B cell (primary cell): ENCODE data around the gene NKAIN2. TPM values are rescaled to one million over a fixed set of nuclear protein-coding genes. Genes with fewer than 3 reads are reported as not detected.

Source experiments
- ATAC-seq: fragments of 200-7000 bp; cut with Tn5 transposase; one replicate; pipeline ENCODE4 v1.10.0; 2021; ENCODE audit warnings: low read depth, mild to moderate bottlenecking, moderate number of reproducible peaks, moderate library complexity
- CTCF ChIA-PET: fragments of 350-600 bp; sonication (Branson Sonifier 250); formaldehyde crosslinking; loops from one replicate; lab custom pipeline; 2021; ENCODE audit warnings: antibody characterized with exemption, inconsistent platforms; lab: Charles Lee
- POLR2A ChIA-PET: fragments of 350-600 bp; sonication (Branson Sonifier 250); formaldehyde crosslinking; loops from one replicate; lab custom pipeline; 2021; ENCODE audit warnings: antibody characterized with exemption; lab: Charles Lee
- DNase-seq: peaks from one replicate; pipeline ENCODE4 v3.0.0; 2013
- H2AFZ ChIP-seq: 2 replicates; pipeline ENCODE4 v1.6.1; 2012; ENCODE audit warnings: mild to moderate bottlenecking, low read depth, low read length; ENCODE audit not compliant: insufficient read depth, poor library complexity, severe bottlenecking
- H3K27ac ChIP-seq, 2 donors: 1 replicate in 1 of 2; 2 replicates in 1 of 2; pipeline ENCODE4 v1.5.1; 2012 to 2013; ENCODE audit warnings: low read length in 2 of 2, mild to moderate bottlenecking in 2 of 2, moderate library complexity in 1 of 2
- H3K27me3 ChIP-seq, 4 experiments: fragments of 200-600 bp in 1 of 4; sonication (generic) in 1 of 4; replicated peaks in 1 of 4; 1 replicate in 2 of 4; 2 replicates in 2 of 4; pipeline versions ENCODE4 v1.6.1 to v1.7.0; 2013 to 2016; ENCODE audit warnings: low read length in 3 of 4, mild to moderate bottlenecking in 2 of 4, mixed read lengths in 1 of 4, moderate library complexity in 1 of 4; ENCODE audit not compliant: insufficient read depth in 4 of 4, control insufficient read depth in 3 of 4; ENCODE audit errors: control extremely low read depth in 1 of 4
- H3K36me3 ChIP-seq, 2 experiments: replicated peaks in 1 of 2; 1 replicate in 1 of 2; 2 replicates in 1 of 2; pipeline versions ENCODE4 v1.6.1 to v1.7.1; 2013; ENCODE audit warnings: low read length in 1 of 2; ENCODE audit not compliant: insufficient read depth in 2 of 2, control insufficient read depth in 1 of 2; ENCODE audit errors: control extremely low read depth in 1 of 2, extremely low read depth in 1 of 2
- H3K4me1 ChIP-seq, 2 donors: fragments of 200-600 bp in 1 of 2; sonication (generic) in 1 of 2; 1 replicate in 1 of 2; 2 replicates in 1 of 2; pipeline versions ENCODE4 v1.5.1 to v1.6.1; 2013 to 2017; ENCODE audit warnings: low read length in 2 of 2; ENCODE audit not compliant: control insufficient read depth in 2 of 2, insufficient read depth in 2 of 2
- H3K4me2 ChIP-seq: replicated peaks from 2 replicates; pipeline ENCODE3; 2012; ENCODE audit warnings: mild to moderate bottlenecking, low read depth, low read length; ENCODE audit not compliant: poor library complexity, severe bottlenecking
- H3K4me3 ChIP-seq, 5 experiments: fragments of 200-600 bp in 1 of 5; sonication (generic) in 1 of 5; 1 replicate in 3 of 5; 2 replicates in 2 of 5; pipeline versions ENCODE4 v1.5.1 to v1.7.0; 2011 to 2016; ENCODE audit warnings: low read length in 4 of 5, mild to moderate bottlenecking in 4 of 5, low read depth in 2 of 5, control low read depth in 1 of 5, moderate library complexity in 1 of 5; ENCODE audit not compliant: insufficient read depth in 1 of 5; ENCODE audit errors: control extremely low read depth in 1 of 5, extremely low read depth in 1 of 5
- H3K79me2 ChIP-seq: fragments of 200-600 bp; sonication (generic); one replicate; pipeline ENCODE4 v1.6.0; 2016; ENCODE audit warnings: low read length; ENCODE audit not compliant: control insufficient read depth, insufficient read depth
- H3K9ac ChIP-seq: fragments of 200-600 bp; sonication (generic); 2 replicates; pipeline ENCODE4 v1.6.1; 2017; ENCODE audit warnings: mild to moderate bottlenecking, low read length, moderate library complexity
- H3K9me3 ChIP-seq, 3 donors: one replicate each; pipeline versions ENCODE4 v1.6.1 to v1.7.1; 2013; ENCODE audit warnings: low read length in 2 of 3; ENCODE audit not compliant: control insufficient read depth in 2 of 3, insufficient read depth in 1 of 3; ENCODE audit errors: control extremely low read depth in 1 of 3
- H4K20me1 ChIP-seq: 2 replicates; pipeline ENCODE4 v1.6.0; 2012; ENCODE audit warnings: mild to moderate bottlenecking, low read length; ENCODE audit not compliant: insufficient read depth, control insufficient read depth, poor library complexity, severe bottlenecking
- H3K27ac Mint-ChIP-seq: one replicate; pipeline ENCODE4 v1.8.0; 2021; ENCODE audit warnings: mixed read lengths
- H3K27me3 Mint-ChIP-seq: one replicate; pipeline ENCODE4 v1.8.0; 2021; ENCODE audit warnings: mixed read lengths
- H3K4me1 Mint-ChIP-seq: one replicate; pipeline ENCODE4 v1.8.0; 2021; ENCODE audit warnings: mixed read lengths
- H3K4me3 Mint-ChIP-seq: one replicate; pipeline ENCODE4 v1.8.0; 2021; ENCODE audit warnings: mixed read lengths
- H3K9me3 Mint-ChIP-seq: one replicate; pipeline ENCODE4 v1.8.0; 2022; ENCODE audit warnings: mixed read lengths; ENCODE audit not compliant: insufficient read depth
- CTCF ChIP-seq: fragments of 200-600 bp; IDR thresholded peaks from one replicate; pipeline ENCODE4 v1.8.0; 2022; ENCODE audit warnings: antibody characterized with exemption, mild to moderate bottlenecking
- EZH2 ChIP-seq: IDR thresholded peaks from 2 replicates; pipeline ENCODE4 v1.6.1; 2012; ENCODE audit warnings: borderline replicate concordance, low read depth, mild to moderate bottlenecking, moderate library complexity, low read length; ENCODE audit not compliant: insufficient read depth, poor library complexity, severe bottlenecking
- WGBS: methylation state at CpG from one replicate; pipeline ENCODE4 v1.1.5; 2013; ENCODE audit warnings: missing lambda C conversion rate; ENCODE audit not compliant: insufficient coverage; 5-methylcytosine and 5-hydroxymethylcytosine counted together
- intact Hi-C: fragments of 100-400 bp; cut with micrococcal nuclease; formaldehyde crosslinking; loops from one replicate; pipeline ENCODE4 v1.10.0; 2022
- polyA plus RNA-seq: library from polyadenylated mRNA; depleted of rRNA; stranded (reverse); fragments of >200 nt; gene quantifications from 2 replicates; pipeline ENCODE4 v1.2.3, GENCODE V29; 2012
- total RNA-seq, 2 donors: library from RNA; stranded (reverse); fragments of 120-200 nt in 1 of 2; gene quantifications; 1 replicate in 1 of 2; 2 replicates in 1 of 2; pipeline versions ENCODE4 v1.2.3 to v1.2.4, GENCODE V29; 2013 to 2022

NKAIN2 gene
- total and polyA plus RNA-seq, 2 donors (not counting 1 experiment from before 2014, with no cell fraction given) = not detected

GRCh38 chr6:124798942-124799496 is 995.4 kb downstream of the NKAIN2 start:
- no peaks in the 10 kb centered on the region for H3K27me3 ChIP-seq
- H3K27ac ChIP-seq = no peak overlapping the region
- Mint-ChIP-seq H3K27me3 (no peaks in the 10 kb centered on the region), H3K4me1 (no peaks in the 10 kb centered on the region), H3K4me3 (no peak overlapping the region), H3K9me3 (no peaks in the 10 kb centered on the region), H3K27ac (no peak overlapping the region)
- ChIA-PET POLR2A (no interaction called here), CTCF (no interaction called here)
- H3K4me1 ChIP-seq = no peaks in the 10 kb centered on the region
- H2AFZ ChIP-seq = no peak overlapping the region
- H4K20me1 ChIP-seq = no peaks in the 10 kb centered on the region
- no peak overlapping the region for H3K4me2 ChIP-seq
- WGBS = 100% methylated on average over 1 of the region's 3 CpGs
- intact Hi-C loops = no loop called here
- ATAC-seq (no peak), DNase-seq (no peak)
- no peaks in the 10 kb centered on the region for H3K9me3 ChIP-seq
- H3K36me3 ChIP-seq = no peaks in the 10 kb centered on the region
- H3K79me2 ChIP-seq = no peaks in the 10 kb centered on the region
- no peak overlapping the region for H3K4me3 ChIP-seq
- no peak for TF ChIP-seq CTCF
- no peak for TF ChIP-seq EZH2
- no peak overlapping the region for H3K9ac ChIP-seq

- Histone ChIP-seq H3K9me3 (no peaks in the 10 kb centered on the region), H2AFZ (no peak overlapping the region), H3K36me3 (no peaks in the 10 kb centered on the region), H3K4me1 (no peaks in the 10 kb centered on the region), H3K79me2 (no peaks in the 10 kb centered on the region), H3K27ac (no peak overlapping the region), H3K4me2 (no peak overlapping the region), H4K20me1 (no peaks in the 10 kb centered on the region), H3K9ac (no peak overlapping the region), H3K4me3 (no peak overlapping the region), H3K27me3 (no peaks in the 10 kb centered on the region)
- intact Hi-C loops = no loop called here
- DNase-seq = no peak
- Mint-ChIP-seq H3K4me1 (no peaks in the 10 kb centered on the region), H3K4me3 (no peak overlapping the region), H3K27me3 (no peaks in the 10 kb centered on the region), H3K27ac (no peak overlapping the region), H3K9me3 (no peaks in the 10 kb centered on the region)
- no peak for ATAC-seq
- POLR2A ChIA-PET = no interaction called here
- CTCF ChIA-PET = no interaction called here
- TF ChIP-seq CTCF (no peak), EZH2 (no peak)
These were observed 996.0 kb downstream of the NKAIN2 start for GRCh38 chr6:124799638-124800037.
